ENCODE results near the gene TSPYL4.

DNA sequence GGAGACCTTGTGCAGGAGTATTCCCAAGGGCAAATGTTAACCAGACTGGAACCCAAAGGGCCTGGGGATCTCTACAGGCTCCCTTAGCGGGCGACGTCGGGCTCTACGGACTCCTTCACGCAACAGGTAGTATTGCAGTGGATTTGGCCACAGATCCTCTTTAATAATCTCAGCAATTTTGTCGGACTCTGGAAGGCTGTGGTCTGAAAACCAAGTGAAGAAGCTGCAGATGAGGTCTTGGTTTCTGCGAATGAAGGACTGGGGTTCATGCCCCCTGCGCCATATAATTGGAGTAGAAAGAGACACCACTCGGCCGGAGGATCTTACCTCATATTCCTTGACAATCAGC is 24.6 kb upstream of the TSPYL4 start:
- TF ChIP-seq, protein P1, sequence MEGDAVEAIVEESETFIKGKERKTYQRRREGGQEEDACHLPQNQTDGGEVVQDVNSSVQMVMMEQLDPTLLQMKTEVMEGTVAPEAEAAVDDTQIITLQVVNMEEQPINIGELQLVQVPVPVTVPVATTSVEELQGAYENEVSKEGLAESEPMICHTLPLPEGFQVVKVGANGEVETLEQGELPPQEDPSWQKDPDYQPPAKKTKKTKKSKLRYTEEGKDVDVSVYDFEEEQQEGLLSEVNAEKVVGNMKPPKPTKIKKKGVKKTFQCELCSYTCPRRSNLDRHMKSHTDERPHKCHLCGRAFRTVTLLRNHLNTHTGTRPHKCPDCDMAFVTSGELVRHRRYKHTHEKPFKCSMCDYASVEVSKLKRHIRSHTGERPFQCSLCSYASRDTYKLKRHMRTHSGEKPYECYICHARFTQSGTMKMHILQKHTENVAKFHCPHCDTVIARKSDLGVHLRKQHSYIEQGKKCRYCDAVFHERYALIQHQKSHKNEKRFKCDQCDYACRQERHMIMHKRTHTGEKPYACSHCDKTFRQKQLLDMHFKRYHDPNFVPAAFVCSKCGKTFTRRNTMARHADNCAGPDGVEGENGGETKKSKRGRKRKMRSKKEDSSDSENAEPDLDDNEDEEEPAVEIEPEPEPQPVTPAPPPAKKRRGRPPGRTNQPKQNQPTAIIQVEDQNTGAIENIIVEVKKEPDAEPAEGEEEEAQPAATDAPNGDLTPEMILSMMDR (conservative IDR thresholded peaks at IDR 0.05; ENCODE audit: low read length), result no peak
- no peak for TF ChIP-seq EZH2phosphoT487 (IDR thresholded peaks at IDR 0.05; ENCODE audit: borderline replicate concordance)

Measured in Loucy (cell line).